Mesangial cell (primary cell): ENCODE results near the gene PCSK1. TPM values are rescaled to one million over a fixed set of nuclear protein-coding genes. Genes with fewer than 3 reads are reported as not detected.

Experiments
- total RNA-seq: library from RNA; depleted of rRNA; stranded (reverse); fragments of >200 nt; gene quantifications from 2 replicates; pipeline ENCODE4 v1.2.3, GENCODE V29; 2015

PCSK1 gene
- 0.13 TPM in 1 of 2 replicates, not detected in the other for total RNA-seq

GRCh38 chr5:96433066-96433447 lies at the start of gene PCSK1:
Gene PCSK1, minus strand, starts transcription at chr5:96433248. Its CDS starts 206 bp downstream, at chr5:96433042.

Other genes starting within 250 kb of the PCSK1 start
- 62.0 and 83.8 TPM in 2 replicates for gene CAST, start 229.1 kb upstream of the PCSK1 start, total RNA-seq